GM23338 (cell line): ENCODE data around the gene DCTPP1.

Source experiments
- CREB1 ChIP-seq: fragments of 250-450 bp; sonication (Bioruptor Pico); IDR thresholded peaks from 2 replicates; pipeline ENCODE4 v1.5.0; 2020; ENCODE audit warnings: low read depth, mild to moderate bottlenecking, moderate library complexity
- CTCF ChIP-seq, 2 experiments: fragments of 200-600 bp in 1 of 2; sonication (generic) in 1 of 2; conservative IDR thresholded peaks; 2 replicates each; pipeline versions ENCODE4 v1.5.1 to v1.6.1; 2016 to 2017; ENCODE audit warnings: antibody characterized with exemption in 2 of 2, low read depth in 2 of 2, mild to moderate bottlenecking in 2 of 2, moderate library complexity in 1 of 2
- EZH2 ChIP-seq: fragments of 200-600 bp; sonication (generic); IDR thresholded peaks from one replicate; pipeline ENCODE4 v1.8.0; 2017; ENCODE audit warnings: antibody characterized with exemption, mild to moderate bottlenecking, low read depth; ENCODE audit not compliant: unreplicated experiment
- POLR2AphosphoS5 ChIP-seq: IDR thresholded peaks from 2 replicates; pipeline ENCODE4 v1.6.1; 2016; ENCODE audit warnings: antibody characterized with exemption, low read depth

- TF ChIP-seq CTCF (conservative IDR thresholded peaks at IDR 0.05; ENCODE audit: low read depth in 2 of 2) (no peak), CREB1 (CRISPR knock-in tag) (no peak), POLR2AphosphoS5 (no peak), EZH2 (no peak)
Measured at GRCh38 chr16:30459456-30459855, 29.6 kb upstream of the DCTPP1 start.
